CD1c-positive myeloid dendritic cell (primary cell): ENCODE data around the gene C1QTNF12.
"Not testable (repeated sequence)": the region's sequence is repeated elsewhere in the genome, so short reads cannot be mapped to it uniquely, and the experiment has no call there.

Experiments used
- DNase-seq: peaks from one replicate; pipeline ENCODE4 v3.0.0-alpha.2; 2016; ENCODE audit errors: extremely low spot score

C1QTNF12 gene

GRCh38 chr1:1199961-1200875 is 46.3 kb downstream of the C1QTNF12 start:
- no peak for DNase-seq

GRCh38 chr1:1199141-1199960 is 47.2 kb downstream of the C1QTNF12 start:
- DNase-seq: no peak

DNA sequence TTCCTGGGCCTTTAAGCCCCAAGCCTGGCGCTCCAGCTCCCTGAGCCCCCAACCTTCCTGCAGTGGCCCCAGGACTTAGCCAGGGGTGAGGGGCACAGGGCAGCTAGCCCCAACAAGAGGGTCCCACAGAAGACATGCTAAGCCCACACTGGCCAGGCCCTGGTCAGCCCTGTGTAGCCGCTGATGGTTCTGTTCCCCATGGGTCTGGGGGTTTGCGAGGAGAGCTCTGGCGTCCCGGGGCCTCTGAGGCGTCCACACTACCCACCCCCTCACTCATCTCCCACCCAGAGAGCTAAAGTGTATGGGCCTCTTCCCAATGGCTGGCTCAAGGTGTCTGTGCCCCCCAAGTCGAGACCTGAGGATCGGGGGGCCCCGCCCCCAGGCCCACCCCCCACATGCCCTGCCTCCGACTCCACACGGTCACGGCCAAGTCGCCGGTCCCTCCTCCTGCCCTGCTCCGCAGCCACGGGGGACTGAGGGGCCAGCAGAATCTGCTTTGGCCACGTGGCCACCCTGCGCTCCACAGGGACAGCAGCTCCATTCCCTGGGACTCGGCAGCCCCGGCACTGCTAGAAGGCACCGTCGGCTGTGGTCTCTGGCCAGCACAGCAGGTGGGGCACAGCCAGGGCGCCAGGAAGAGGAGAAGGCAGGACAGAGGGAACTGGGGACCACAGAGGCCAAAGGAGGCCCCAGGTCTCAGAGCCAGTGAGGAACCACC is 47.9 kb downstream of the C1QTNF12 start:
- DNase-seq: no peak

GRCh38 chr1:1197551-1198422 is 48.7 kb downstream of the C1QTNF12 start:
- no peak for DNase-seq

DNA sequence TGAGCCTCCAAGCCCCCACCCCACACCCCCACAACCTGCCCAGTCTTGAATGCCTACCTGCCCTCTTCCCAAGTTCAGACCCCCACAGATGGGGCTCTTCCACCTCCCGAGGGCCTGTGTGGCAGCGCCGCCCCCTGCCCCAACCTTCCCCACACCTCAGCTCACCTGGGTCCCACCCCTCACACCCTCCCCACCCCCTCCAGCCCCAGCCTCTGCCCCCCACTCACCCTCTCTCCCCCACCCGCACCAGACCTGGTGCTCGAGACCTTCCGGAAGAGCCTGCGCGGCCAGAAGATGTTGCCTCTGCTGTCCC is 49.4 kb downstream of the C1QTNF12 start:
- no peak for DNase-seq

- no peak for DNase-seq
These were observed 49.9 kb downstream of the C1QTNF12 start for GRCh38 chr1:1196431-1197187.

DNA sequence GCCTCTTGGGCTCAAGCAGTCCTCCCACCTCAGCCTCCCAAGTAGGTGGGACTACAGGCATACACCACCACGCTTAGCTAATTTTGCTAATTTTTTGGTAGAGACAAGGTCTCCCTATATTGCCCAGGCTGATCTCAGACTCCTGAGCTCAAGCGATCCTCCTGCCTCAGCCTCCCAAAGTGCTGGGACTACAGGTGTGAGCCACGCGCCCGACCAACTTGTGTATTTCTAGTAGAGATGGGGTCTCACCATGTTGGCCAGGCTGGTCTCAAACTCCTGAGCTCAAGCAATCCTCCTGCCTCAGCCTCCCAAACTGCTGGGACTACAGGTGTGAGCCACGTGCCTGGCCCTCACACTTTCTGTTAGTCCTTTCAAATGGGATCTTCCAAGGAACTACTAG is 50.8 kb downstream of the C1QTNF12 start:
- DNase-seq: not testable (repeated sequence)

GRCh38 chr1:1194723-1195122 is 51.8 kb downstream of the C1QTNF12 start:
- DNase-seq: no peak
